ENCODE data around the gene EPC2.

DNA sequence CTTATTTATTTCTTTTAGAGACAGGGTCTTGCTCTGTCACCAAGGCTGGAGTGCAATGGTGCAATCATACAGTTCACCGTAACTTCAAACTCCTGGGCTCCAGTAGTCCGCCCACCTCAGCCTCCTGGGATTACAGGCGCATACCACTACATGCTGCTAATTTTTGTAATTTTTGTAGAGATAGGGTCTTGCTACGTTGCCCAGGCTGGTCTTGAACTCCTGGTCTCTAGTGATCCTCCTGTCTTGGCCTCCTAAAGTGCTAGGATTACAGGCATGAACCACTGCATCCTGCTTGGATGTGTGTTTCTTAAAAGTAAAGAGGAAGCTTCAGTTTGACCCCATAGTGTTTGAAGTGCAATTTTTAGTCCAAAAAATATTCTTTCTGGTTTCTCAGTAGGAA, 125.5 kb downstream of the EPC2 start:
- TF ChIP-seq EP300 (IDR thresholded peaks at IDR 0.05; ENCODE audit: borderline replicate concordance in 1 of 2, low read depth in 2 of 2, low read length in 2 of 2) (no peak), ZNF274 (IDR thresholded peaks at IDR 0.05; ENCODE audit: borderline replicate concordance, extremely low read depth, low read length) (no peak), EZH2 (IDR thresholded peaks at IDR 0.05; ENCODE audit: low read depth, low read length, severe bottlenecking) (no peak), POLR2A (IDR thresholded peaks at IDR 0.05; ENCODE audit: control extremely low read depth in 1 of 2, low read depth in 2 of 2, low read length in 2 of 2) (no peak), SIN3A (conservative IDR thresholded peaks at IDR 0.05 in 1 of 2, IDR thresholded peaks at IDR 0.05 in 1 of 2; ENCODE audit: low read depth in 1 of 2, low read length in 2 of 2) (no peak), FOSL1 (IDR thresholded peaks at IDR 0.05; ENCODE audit: insufficient read depth, low read depth, low read length) (no peak), POLR2AphosphoS5 (IDR thresholded peaks at IDR 0.05; ENCODE audit: low read depth, low read length) (no peak), SP2 (IDR thresholded peaks at IDR 0.05; ENCODE audit: low read length) (no peak), TBP (IDR thresholded peaks at IDR 0.05; ENCODE audit: low read depth, low read length) (no peak), CHD2 (IDR thresholded peaks at IDR 0.05; ENCODE audit: low read length) (no peak), TCF12 (IDR thresholded peaks at IDR 0.05; ENCODE audit: low read depth, low read length) (no peak), GTF2F1 (IDR thresholded peaks at IDR 0.05; ENCODE audit: borderline replicate concordance, low read depth, low read length) (no peak)
- TF ChIP-seq, protein P1, sequence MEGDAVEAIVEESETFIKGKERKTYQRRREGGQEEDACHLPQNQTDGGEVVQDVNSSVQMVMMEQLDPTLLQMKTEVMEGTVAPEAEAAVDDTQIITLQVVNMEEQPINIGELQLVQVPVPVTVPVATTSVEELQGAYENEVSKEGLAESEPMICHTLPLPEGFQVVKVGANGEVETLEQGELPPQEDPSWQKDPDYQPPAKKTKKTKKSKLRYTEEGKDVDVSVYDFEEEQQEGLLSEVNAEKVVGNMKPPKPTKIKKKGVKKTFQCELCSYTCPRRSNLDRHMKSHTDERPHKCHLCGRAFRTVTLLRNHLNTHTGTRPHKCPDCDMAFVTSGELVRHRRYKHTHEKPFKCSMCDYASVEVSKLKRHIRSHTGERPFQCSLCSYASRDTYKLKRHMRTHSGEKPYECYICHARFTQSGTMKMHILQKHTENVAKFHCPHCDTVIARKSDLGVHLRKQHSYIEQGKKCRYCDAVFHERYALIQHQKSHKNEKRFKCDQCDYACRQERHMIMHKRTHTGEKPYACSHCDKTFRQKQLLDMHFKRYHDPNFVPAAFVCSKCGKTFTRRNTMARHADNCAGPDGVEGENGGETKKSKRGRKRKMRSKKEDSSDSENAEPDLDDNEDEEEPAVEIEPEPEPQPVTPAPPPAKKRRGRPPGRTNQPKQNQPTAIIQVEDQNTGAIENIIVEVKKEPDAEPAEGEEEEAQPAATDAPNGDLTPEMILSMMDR (IDR thresholded peaks at IDR 0.05; ENCODE audit: control extremely low read depth in 1 of 3, insufficient read depth in 1 of 3, low read depth in 1 of 3, low read length in 3 of 3): no peak
- TF ChIP-seq, protein P2, sequence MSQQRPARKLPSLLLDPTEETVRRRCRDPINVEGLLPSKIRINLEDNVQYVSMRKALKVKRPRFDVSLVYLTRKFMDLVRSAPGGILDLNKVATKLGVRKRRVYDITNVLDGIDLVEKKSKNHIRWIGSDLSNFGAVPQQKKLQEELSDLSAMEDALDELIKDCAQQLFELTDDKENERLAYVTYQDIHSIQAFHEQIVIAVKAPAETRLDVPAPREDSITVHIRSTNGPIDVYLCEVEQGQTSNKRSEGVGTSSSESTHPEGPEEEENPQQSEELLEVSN (IDR thresholded peaks at IDR 0.05): no peak

All from H1 (cell line).